Inflammatory macrophage treated with lipopolysaccharide for 4 hours (primary cell): ENCODE measurements around the gene PPIP5K2.
A peak's percentile ranks its signal among the peaks of the same experiment; 100 is the strongest.

Experiments
- DNase-seq: peaks from one replicate; pipeline ENCODE4 v3.0.0-alpha.2; 2020

Gene PPIP5K2

DNA sequence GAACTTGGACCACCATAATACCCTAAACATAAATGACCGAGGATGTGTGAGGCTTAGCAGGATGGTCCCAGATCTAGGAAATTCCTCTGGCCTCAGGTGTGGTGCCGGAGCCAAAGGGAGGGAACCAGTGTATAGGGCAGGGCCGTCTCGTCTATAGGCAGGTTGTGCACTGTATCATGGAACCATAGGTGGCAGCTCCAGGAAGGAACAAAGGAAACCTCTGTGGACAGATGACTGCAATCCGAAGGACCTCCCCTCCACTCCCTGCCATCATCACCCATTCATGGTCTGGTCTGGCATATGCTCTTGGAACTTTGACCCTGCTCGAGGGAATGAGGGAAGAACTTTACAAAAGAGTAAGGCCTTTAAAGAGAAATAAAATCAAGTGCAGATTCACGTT is 135.6 kb downstream of the PPIP5K2 start:
- no peak for DNase-seq

DNA sequence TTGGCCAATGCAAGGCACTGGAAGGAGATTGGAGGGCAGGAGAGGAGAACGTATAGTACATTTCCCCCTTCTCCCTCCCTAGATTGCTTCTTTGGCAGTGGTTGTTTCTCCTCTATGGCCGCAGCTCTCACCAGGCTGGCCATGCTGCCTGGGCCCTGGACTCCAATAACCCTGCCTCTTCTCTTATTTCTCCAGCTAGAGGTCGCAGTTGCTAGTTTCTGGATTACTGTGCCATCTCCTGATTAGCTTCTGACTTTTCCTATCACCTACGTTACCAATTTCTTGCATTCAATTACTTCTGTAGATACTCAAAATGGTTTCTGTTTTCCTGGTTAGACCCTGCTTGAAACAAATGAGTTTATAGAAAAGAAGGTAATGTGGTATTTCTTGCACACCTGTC is 136.1 kb downstream of the PPIP5K2 start:
- DNase-seq: no peak

DNA sequence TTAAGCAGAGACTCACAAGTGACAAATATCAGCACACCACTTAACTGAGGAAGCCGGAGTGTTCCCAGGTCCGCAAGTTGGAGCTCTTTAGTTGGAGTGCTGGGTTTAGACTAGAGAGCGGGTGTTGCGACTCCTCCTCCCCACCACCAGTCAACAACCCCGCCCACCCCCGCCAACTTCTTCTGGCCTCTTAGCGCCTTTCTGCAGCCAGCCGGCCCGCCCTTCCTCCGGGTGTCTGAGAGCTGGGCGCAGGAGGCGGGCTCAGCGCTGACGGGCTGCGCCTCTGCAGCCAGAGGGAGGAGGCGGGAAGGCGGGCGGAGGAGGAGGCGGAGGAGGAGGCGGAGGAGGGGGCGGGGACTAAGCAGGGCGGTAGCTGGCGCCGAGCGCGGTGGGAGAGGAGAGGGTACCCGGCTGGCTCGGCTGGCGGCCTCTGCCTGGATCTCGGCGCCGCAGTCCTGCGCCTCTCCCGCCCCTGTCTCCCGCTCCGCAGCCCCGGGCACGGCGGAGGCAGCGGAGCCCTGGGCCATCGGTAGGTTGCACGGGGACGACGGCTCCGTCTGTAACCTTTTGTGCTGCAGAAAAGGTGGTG is 138.4 kb downstream of the PPIP5K2 start, which contains the start of gene MACIR:
Gene MACIR (plus strand): TSS at position 396 of the 589 bp plus-strand sequence. CDS start 17,157 bp downstream, outside the sequence.
- peak; percentile 89 for DNase-seq

GRCh38 chr5:103258957-103259704 is 139.0 kb downstream of the PPIP5K2 start:
- peak; percentile 47 for DNase-seq

DNA sequence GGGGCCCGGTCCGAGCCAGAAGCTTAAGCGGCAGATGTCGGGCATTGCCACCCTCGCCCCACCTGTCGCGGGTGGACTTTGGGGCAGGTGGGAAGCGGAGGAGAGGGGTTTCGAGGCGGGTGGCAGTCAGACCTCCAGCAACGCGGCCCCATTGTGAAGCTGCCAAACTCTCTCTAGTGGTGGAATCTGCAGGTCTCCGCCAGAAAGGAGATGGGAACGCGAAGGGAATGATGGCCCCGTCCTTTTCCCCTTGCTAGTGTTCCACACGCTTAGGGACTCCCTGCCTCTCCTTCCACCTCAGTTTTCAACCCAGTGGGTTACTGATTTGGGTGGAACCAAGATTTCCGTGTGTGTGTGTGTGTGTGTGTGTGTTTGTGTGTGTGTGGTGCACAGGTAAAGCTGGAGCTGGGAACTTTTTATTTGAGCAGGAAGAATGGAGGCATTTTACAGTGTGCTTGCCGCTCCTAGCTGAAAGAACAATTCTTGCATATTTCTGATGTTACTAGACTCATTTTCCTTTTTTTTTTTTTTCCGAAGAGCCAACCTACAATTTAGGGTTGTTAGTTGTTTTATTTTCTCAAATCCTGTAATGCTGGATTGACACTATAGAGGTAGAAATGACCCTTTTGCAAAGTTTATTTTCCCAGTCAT is 139.7 kb downstream of the PPIP5K2 start:
- DNase-seq: no peak

GRCh38 chr5:103260951-103261350 is 140.8 kb downstream of the PPIP5K2 start:
- DNase-seq: no peak
